NCI-H524 treated with DMSO at 0.1 percent for 48 hours (cell line): ENCODE measurements around the gene VPS8.

Experiments used
- DNase-seq: peaks from one replicate; lab custom pipeline; 2025; lab: John Stamatoyannopoulos, UW

The VPS8 gene

GRCh38 chr3:184811999-184812661 is at the start of gene VPS8:
Gene VPS8 (plus strand): TSS chr3:184812166. CDS start chr3:184824633, 12,467 bp downstream.
- DNase-seq: peak; percentile 90

DNA sequence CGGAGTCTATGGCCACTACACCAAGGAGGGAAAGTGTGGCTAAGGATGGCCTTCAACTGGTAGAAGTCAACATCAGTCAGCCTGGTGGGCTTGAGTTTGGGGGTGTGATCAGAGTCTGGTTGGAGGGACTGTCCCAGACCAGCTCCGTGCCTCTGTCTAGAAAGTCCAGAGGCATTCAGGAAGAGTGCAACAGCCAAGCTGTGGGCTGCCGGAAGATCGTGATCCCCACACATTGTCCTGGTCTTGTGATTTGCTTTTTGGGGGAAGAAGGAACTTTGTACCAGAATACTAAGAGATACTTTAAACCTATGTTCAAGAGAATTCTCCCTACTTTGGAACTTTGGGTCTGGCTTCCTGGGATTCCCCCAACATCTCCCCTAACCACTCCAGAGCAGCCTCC is 47.8 kb upstream of the VPS8 start:
- DNase-seq: no peak

GRCh38 chr3:184765047-184765729 is 46.8 kb upstream of the VPS8 start:
- DNase-seq: no peak

GRCh38 chr3:184765730-184766074 is 46.3 kb upstream of the VPS8 start:
- DNase-seq: no peak

DNA sequence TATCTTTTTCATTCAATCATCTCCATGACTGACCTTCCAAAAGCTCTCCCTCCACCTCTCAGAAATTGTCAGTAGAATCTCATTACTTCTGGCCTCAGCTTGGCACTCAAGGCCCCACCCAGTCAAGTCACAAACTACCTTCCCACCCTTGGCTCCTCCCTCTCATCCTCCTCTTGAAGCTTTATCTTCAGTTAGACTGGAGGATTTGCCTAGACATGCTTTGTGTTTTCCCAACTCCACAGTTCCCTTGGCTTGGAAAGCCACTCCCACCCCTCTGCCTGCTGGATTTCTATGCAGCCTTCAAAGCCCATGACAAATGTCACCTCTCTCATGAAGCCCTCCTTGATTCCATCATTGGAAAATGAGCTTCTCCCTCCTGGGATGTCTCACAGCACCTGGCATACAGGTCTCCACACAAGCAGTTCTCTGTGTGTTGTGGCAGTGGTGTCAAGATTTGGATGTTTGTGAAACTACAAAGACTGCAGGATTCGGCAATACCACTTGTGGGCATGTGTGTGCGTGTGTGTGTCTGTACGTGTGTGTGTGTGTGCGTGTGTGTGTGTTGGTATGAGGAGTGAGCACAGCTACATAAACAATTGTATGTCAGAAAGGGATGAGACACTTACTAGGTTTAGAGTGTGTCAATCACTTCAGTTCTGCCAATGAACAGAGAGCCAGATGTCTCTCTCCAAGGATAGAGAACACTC is 45.3 kb upstream of the VPS8 start:
- DNase-seq: no peak

- no peak for DNase-seq
These were observed 44.6 kb upstream of the VPS8 start for GRCh38 chr3:184767377-184767776.

- DNase-seq: no peak
These were observed 42.4 kb upstream of the VPS8 start for GRCh38 chr3:184769382-184770170.

- no peak for DNase-seq
These were observed 41.4 kb upstream of the VPS8 start for GRCh38 chr3:184770541-184770940.

- DNase-seq: peak; percentile 35
These were observed 40.5 kb upstream of the VPS8 start for GRCh38 chr3:184771301-184772127.

- DNase-seq: no peak
These were observed 39.2 kb upstream of the VPS8 start for GRCh38 chr3:184772667-184773272.

DNA sequence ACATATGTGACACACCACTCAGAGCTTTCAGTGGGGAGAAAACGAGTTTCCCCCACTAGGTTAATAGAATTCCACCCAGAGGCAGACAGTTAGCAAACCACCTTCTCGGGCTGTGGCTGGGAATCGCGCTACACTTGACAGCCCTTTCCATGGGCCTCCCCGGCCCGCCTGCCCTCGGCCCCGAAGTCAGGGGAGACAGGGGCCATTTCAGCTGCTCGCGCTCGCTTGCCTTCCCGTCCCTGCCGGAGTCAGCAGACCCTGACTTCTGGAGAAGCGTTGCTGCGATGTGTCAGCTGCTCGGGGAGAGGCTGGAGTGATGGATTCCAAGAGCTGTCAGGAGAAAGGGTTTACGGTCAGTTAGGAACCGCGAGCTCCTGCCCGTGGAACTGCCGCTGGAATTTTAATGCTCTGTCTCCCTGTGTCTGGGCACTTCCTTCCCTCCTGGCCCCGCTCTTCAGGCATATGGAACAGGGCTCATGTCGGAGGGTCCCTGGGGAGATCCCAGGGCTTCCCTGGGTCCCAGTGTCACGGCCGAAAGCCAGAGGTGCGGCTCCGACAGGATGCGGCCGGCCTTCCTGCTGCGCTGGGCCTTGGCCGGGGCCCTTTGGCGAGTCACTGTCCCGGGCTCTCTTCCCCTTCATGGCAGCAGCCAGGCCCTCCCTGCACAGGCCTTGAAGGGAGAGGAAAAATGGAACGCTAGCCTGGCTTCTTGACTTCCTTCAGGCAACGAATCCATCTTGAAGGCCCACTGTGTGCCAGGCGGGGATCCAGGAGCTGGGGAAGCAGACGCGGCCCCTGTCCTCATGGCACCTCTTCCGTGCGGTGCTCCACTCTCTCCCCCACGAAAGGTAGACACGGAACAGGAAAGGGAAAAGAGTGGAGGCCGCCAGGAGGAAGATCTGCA is 38.4 kb upstream of the VPS8 start:
- no peak for DNase-seq

GRCh38 chr3:184776916-184777315 is 35.0 kb upstream of the VPS8 start:
- no peak for DNase-seq

DNA sequence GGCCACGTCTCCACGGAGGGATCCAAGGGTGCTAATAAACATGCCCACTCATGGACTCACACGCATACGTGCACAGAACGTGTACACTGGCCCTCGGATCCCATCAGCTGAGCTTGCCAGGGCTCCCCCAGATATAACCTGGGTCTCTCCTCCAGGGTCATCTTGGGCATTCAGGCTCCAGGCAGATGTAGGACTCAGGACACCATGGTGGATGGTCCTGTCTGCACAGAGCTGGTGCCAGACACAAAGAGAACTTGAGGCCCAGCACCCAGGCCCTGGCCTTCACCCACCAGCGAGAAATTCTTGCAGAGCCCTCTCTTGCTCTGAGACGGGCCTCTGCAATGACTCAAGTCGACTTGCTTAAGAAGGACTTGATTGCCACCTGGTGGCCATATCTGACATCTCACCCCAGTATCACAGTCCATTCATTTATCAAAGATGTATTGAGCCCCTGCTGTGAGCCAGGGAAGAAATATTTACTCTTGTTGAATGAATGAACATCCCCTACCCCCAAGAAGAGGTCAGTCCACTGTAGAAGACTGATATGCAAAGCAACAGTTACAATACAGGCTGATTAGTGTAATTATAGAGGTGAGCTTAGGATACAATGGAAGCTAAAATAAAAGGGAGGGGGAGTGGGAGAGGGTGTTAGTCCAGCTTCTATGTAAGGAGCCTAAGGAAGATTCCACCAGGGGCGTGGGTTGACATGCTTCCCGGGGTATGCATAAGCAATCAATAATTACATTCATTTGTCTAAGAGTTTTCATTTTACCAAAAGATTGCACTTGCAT is 34.2 kb upstream of the VPS8 start:
- peak; percentile 38 for DNase-seq

- no peak for DNase-seq
These were observed 33.3 kb upstream of the VPS8 start for GRCh38 chr3:184778426-184779332.

GRCh38 chr3:184780981-184781515 is 30.9 kb upstream of the VPS8 start:
- no peak for DNase-seq

- no peak for DNase-seq
These were observed 30.2 kb upstream of the VPS8 start for GRCh38 chr3:184781801-184782200.

GRCh38 chr3:184783319-184783718 is 28.6 kb upstream of the VPS8 start:
- no peak for DNase-seq
